ENCODE data around the gene PNPT1.
"Not testable (repeated sequence)": the region's sequence is repeated elsewhere in the genome, so short reads cannot be mapped to it uniquely, and the experiment has no call there.

Gene PNPT1

DNA sequence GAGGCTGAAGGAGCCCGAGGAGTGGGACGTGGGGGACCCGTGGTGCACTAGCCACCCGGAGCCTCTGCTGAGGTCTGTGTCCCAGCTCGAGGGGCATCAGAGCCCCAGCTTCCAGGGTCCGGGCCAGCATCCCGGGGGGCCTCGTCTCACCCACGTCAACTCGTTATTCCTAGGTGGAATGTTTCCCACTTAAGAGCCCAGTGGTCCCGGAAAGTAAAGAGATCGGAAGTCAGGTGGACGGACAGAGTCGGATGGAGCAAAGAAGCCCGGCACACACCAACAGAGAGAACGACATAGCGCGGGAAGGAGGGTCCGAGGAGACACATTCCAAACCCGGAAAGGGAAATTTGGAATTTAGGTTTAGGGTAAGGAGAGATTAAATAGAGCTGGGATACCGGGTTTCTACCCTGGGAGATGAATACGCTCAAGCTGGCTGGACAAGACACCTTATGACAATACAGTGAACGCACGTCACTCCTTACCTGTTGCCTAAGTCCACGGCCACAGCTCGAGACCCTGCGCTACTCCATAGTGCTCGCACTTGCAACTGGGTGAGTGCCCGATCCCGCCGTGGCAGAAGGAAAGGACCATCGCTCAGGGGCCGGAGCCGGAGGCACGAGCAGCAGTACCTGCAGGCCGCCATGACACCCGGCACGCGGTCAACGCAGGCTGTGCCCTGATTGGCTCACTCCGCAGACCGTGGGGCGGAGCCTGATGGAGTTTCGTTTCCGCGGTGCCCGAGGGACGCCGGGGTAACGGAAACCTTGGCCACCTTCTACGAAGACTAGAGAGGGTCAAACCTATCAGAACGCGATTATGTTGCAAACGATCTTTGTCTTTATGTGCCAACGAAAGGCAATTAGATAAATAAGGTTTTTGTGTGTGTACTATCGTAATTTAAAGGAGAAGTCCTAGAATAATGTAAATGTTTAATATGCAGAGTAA, at the start of gene PNPT1:
PNPT1 (minus strand) TSS at position 664 of the 945 bp plus-strand sequence; CDS start at position 643, 21 bp downstream.
- DNase-seq, result peak; percentile 93

DNA sequence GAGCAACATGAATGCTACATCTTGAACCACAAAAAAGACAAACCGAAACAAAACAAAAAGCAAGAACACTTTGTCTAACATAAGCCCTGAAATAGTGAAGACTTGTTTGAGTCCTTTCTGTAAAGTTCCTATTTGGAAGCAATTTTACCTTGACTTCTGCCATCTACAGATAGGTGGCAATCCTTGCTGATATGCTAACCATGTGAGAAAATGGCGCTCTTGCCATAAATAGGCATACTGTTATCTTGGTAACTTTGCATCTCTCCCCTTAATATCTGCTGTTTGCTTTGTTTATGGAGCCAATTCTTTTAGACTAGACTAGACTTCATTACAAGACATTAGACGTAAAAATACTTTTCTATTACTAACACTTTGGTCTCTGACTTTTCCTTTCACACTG, 49.4 kb upstream of the PNPT1 start:
- no peak for DNase-seq

DNA sequence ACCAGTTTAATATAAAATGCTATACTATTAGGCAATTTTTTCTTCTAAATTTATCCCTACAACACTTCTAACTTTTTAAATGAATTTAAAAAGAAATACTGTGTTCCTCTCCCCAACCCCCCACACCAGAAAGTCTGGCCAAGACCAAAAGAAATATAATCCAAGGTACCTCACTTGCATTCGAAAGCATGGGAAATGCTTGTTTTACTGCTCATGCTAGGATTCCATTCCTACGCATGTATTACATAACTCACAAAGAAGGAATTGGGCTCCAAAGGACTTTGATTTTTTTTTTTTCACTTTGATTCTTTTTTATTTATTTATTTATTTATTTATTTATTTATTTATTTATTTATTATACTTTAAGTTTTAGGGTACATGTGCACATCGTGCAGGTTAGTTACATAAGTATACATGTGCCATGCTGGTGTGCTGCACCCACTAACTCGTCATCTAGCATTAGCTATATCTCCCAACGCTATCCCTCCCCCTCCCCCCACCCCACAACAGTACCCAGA, 42.4 kb upstream of the PNPT1 start:
- DNase-seq, result not testable (repeated sequence)

DNA sequence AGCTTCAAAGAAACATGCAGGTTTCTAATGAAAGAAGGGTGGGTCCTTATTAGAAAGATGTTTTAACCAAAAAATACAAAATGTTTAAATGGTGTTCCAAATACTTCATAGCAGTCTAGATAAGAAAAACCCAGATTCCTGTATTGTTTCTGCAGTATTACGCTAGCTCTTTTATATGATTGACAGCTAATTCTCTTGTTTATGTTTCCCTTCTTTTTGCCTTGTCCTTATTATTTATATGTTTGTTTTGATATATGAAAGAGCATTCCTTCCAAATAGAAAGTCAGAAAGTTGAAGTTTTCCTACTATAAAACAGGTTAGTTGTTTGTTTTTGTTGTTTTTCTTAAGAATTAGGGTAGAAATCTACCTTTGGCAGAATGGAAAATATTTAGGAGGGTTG, 41.1 kb upstream of the PNPT1 start:
- DNase-seq, result no peak

DNA sequence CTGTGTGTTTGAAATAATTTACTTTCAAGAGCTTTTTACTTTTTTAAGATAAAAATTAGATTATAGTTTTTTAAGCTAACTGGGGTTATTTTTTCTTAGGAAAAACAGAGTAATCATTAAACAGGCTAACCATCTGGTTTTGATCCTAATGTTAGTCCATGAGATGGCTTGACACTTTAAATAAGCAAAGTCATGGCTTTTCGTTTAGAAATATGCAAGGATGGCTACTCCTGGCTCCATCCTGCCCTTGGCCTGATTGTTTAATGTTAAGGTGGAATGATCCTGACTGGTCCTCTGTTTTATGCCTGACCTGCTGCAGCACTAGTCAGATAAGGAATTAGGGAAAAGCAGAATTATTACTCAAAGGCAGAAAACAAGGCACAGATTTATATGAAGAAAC, 39.7 kb upstream of the PNPT1 start:
- no peak for DNase-seq

DNA sequence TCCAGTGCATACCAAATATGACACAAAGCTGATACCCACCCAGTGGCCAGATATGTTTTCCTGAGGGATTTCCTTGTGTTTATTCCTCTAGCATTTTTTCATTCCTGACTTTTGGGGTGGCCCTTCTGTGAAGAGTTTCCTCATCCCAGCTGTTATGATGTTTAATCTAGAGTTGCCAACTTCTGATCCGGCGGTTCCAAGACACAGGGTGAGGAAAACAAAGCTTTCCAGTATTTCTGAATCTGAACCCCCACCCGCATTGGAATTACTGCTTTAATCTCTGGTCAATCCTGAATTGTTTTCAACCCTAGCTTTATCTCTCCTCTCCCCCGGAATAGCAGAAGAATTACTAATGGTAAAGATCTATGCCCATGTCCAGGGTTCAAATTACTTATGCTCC, 39.2 kb upstream of the PNPT1 start:
- DNase-seq, result no peak

DNA sequence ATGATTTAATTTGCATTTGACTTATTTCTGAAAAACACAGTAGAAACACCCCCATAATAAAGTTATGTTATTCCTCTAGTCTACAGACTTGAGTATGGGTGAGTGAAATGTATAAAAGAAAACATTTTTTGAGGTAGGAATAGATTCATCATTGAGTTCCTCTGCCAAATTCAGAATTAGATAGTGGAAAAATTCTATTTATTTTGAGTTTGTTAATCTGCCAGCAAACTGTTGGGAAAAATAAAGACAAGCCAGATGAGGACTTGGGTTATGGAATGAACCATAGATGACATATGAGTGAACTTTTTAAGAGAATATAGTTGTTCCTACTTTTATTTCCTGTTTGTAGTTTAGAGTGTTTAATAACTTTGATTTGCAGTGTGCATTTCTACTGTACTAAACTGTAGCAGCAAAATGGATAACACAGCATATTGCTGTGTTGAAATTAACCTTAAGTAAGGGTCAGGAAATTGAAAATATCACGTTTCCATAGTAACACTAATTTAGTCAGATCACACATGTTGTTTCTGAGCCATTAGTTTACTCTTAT, 35.6 kb upstream of the PNPT1 start:
- DNase-seq, result no peak

DNA sequence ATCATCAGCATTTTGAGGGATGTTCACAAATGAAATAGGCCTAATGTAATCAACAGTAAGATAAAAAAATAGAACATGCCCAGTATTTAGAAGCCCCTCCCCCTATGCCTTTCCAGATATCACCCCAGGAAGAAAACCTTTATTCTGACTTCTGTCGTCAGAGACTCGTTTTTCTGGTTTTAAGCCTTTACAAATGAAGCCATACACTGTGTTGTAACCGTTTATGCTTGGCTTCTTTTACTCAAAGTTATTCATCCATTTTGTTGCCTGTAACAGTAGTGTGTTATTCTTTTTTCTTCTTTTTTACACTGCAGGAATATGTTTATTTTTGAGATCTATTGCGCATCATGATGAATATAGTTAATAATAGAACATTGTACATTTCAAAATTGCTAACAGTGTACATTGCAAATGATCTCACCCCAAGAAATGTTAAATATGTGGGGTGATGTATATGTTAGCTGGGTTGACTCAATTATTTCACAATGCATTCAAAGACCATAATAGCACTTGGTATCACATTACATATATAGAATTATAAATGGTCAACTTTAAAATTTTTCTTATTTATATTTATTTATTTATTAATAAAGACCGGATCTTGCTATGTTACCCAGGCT, 28.1 kb upstream of the PNPT1 start:
- DNase-seq, result no peak

DNA sequence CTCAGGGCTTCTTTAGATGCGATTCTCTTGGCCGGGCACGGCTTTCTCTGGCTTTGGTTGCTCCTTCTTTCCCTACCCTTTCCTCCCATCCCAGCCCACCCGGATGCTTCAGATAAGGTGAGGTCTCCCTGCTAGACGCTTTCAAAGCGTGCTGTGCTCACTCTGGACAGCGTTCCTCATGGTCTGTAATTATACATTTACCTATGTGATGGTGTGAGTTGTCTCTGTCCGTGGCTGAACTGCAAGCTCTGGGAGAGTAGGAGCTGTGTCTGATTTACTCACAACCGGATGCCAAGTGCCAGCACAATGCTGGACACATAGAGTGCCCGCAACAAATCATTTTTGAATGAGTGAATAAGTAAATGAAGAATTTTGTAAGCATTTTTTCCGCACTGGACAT, 26.8 kb upstream of the PNPT1 start:
- no peak for DNase-seq

DNA sequence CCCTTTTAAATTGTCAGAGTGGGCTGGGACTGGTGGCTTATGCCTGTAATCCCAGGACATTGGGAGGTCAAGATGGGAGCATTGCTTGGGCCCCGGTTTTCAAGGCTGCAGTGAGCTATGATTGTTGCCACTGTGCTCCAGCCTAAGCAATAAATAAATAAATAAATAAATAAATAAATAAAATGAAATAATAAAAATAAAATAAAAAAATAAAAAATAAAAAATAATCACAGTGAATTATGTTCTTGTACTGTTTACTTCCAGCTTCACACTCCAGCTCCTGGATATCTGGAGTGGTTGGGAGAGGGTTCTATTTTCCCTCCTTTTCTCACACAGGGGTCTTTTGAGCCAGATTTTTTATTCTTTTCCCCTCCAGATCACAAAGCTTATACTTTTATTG, 26.2 kb upstream of the PNPT1 start:
- no peak for DNase-seq

DNA sequence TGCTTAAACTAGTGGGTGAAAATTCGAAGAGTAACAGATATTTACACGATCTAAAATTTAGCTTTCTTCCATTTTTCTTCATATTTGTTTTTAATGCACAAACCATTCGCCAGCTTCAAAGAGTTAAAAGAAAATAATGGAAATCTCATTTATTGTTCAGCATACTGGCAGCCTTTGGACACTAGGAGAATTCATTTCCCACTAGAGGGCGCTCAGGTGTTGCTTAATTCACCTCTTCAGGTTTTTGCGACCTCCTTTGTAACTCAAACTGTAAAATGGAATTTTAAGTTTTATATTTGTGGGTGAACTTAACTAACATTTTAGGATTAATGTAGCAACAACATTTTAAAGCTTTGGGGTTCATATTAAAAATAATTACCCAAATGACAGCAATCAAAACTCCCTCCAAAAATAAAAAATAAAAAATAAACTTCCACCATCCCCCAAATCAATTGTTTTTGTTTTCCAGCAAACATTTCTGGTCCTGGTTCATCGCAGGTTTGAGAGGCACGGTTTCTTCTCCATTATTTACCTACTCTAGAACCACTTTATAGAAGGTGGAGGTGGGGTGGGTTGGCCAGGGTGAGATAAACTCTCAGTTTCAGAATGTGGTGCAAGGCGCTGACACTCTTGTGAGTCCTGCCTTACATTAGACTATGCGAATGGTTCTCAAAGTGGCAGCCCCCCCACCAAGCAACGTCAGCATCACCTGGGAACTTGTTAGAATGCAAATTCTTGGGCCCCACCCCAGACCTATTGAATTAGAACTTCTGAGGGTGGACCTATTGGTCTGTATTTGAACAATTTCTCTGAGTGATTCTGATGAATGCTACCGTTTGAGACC, 24.7 kb upstream of the PNPT1 start:
- DNase-seq, result no peak

DNA sequence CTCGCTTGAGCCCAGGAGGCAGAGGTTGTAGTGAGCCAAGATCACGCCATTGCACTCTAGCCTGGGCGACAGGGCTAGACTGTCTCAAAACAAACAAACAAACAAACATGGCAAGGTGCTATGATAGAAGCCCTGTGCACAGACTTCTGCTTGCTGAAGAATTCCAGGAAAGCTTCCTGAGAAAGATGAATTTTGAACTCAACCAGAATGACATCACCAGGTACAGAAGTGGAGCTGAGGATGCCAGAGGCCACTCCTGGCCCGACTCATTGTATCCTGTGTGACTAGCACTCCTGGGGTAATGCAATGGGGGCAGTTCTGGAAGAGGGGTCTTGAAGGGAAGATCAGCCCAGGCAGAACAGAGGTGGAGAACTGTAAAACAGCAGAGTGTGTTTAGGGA, 22.0 kb upstream of the PNPT1 start:
- no peak for DNase-seq

DNA sequence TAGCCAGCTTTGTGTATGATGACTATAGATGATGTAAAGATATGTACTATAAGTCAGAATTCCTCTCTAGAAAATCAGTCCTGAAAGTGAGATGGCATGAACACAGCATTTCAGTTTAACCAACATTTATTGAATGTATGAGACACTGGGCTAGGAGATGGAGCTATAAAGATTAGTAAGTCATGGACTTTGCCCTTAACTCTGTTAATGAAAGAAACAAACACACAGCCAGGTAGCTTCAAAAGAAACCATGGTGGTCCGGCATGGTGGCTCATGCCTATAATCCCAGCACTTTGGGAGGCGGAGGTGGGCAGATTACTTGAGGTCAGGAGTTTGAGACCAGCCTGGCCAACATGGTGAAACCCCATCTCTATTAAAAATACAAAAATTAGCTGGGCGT, 21.5 kb upstream of the PNPT1 start:
- not testable (repeated sequence) for DNase-seq

DNA sequence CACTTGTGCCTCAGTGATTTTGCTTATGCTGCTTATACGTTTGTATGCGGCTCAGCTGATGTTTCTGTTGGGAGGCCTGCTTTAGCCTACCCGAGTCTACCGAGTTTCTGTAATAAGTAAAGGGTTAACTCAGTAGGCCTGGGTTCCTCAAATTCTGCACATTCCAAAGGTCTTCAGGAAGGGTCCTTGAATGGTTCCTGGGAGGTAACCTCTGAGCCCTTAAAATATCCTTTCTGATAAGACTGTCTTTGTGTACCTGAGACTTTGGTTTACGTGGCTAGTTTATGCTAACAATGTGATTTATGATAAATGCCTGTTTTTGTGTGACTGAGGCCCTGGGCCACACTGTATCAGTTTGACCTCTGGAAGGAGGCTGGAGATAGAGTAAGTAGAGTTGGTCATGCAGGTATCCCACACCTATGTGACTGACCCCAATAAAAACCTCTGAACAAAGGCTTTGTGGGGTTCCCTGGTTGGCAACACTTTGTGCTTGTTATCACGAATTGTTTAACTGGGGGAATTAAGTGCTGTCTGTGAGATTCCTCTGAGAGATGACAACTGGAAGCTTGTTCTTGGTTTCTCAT, 18.9 kb upstream of the PNPT1 start:
- no peak for DNase-seq

DNA sequence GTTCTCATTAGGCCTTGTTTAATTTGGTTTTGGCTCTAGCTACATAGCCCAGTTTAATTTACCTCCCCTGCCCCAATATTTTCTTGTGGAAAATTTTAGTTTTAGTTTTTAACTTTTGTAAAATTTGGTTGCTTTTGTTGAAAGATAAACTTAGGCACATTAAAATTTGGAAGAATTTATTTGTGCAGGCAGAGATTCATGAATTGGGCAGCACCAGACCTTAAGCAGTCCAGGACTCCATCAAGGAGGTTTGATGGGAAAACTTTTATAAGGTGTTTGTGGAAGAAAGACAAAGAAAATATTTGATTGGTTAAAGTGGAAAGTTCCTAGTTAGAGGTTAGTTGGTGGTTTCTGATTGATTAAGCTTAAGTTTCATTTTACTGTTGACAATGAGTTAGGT, 16.4 kb upstream of the PNPT1 start:
- DNase-seq, result no peak

DNA sequence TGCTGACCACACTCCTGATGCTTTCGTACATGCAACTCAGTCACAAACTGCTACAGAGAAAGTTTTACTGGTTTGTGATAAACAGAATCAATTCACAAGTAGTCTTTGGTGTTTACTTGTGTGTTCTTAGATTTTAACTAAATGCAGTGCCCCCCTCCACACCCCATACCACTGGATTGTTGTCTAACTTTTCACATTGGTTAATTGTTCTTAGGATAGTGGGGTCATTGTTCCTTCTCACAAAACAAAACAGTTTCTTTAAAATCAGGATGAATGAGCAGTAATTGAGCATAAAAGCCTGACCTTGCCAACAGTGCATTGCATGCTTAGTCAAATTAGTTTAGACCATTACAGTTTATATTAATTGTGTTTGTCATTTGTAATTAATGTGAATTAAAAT, 14.1 kb upstream of the PNPT1 start:
- DNase-seq, result no peak

DNA sequence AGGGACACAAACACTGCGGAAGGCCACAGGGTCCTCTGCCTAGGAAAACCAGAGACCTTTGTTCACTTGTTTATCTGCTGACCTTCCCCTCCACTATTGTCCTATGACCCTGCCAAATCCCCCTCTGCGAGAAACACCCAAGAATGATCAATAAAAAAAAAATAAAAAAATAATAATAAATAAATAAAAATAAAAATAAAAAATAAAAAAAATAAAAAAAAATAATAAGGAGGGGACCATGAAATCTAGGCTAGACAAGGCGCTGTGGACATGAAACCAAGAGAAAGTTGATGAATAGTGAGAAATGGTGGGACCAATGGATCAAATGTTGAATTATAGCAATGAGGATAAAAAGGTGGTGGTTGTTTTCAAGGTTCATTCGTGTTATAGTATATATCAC, 12.6 kb upstream of the PNPT1 start:
- not testable (repeated sequence) for DNase-seq

DNA sequence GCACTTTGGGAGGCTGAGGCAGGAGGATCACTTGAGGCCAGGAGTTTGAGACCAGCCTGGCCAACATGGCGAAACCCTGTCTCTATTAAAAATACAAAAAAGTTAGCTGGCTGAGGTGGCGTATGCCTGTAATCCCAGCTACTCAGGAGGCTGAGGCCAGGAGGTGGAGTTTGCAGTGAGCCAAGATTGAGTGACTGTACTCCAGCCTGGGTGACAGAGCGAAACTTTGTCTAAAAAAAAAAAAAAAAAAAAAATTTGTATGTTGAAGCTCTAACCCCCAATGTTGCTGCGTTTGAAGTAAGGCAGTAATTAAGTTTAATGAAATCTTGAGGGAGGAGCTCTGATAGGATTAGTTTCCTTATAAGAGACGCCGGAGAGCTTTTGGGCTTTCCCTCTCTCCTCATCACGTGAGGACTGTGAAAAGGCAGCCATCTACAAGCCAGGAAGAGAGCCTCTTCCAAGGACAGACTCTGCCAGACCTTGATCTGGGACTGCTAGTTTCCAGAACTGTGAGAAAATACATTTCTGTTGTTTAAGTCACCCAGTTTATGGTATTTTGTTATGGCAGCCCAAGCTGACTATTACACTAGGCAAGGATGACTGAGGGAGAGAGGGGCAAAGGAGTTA, 11.5 kb upstream of the PNPT1 start:
- DNase-seq, result no peak

DNA sequence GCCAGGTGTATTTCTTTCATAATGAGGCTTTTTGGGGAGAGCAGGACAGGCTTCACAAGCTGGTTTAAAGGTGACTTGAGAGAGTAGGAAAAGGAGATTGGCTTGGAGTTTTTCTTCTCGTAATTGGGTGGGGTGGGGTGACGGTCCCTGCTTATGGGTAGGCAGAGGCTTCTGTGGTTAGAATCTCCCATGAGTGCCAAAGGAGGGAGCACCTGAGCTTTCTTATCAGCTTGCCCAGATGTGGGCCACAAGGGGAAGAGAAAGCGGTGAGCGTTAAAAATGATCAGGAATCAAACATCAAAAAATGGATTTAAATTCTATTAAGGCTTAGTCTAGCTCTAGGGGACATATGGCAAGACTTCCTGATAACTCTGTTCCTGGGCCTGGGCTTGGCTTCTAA, 9.7 kb upstream of the PNPT1 start:
- no peak for DNase-seq

DNA sequence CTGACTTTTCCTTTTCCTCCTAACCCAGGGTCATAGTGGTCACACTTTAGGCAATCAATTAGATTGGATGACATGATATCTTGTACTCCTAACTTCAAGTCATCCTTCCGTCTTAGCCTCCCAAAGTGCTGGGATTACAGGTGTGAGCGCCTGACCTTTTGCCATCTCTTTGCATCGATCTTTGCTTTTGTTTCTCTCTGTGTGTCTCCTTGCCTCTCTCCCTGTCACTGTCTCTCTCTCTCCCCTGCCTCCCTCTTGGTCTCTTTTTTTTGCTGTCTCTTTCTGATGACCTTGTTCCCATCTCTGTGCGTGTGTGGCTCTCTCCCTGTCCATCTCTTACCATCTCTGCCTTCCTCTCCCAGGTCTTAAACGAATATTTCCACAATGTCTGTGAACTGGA, 904 bp downstream of the PNPT1 start:
- DNase-seq, result not testable (repeated sequence)

DNA sequence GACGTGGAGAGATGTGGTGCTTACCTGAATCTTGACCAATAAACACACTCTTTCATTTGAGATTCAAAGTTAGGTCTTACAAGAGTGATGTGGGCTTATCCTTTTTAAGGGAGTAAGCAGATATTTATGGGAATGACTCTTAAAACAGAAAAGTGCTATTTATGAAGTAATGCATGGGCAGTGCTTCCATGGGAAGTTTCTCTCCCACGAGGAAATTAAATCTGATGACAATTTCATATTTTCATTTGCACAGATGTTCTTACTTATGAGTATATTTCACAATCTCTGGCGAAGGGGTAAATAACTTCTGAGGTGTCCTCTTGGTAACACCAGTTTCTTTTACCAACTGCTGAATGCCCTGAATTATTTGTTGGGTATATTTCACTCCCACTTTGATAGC, 21.0 kb downstream of the PNPT1 start:
- DNase-seq, result no peak

DNA sequence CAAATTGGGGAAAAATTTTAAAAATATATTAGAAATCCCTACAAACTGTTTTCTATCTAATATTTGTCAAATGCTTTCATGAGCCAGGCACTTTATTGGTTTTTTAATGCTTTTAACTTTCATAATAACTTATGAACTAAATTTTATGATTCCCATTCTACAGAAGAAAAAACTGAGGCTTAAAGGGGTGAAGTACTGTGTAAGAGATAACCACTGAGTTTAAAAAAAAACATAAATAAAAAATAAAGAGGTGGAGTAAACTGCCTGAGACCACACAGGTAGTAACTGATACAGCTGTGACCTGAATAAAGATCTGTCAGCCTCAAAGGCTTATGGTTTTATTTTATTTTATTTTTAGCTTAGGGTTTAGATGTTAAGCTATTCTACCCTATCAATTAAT, 24.7 kb downstream of the PNPT1 start:
- no peak for DNase-seq
